ENCODE data around the gene KMT5C.

Gene KMT5C

DNA sequence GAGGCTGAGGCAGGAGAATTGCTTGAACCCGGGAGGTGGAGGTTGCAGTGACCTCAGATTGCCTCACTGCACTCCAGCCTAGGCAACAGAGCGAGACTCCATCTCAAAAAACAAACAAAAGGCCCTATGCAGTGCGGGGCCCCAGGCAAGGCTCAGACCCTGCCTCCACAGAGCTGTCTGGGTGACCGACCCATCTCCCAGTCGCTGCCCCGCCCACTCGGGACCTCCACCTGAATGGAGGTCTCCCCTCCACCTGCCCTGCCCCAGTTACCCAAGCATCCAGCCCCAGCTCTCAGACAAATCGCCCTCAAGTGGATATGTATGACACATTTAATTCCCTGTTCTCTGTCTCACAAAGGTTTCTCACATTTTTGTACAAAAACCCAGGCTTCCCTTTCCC is 25.6 kb downstream of the KMT5C start:
- no peak for DNase-seq (ENCODE audit: low read depth in 4 of 4, low spot score in 1 of 4)

DNA sequence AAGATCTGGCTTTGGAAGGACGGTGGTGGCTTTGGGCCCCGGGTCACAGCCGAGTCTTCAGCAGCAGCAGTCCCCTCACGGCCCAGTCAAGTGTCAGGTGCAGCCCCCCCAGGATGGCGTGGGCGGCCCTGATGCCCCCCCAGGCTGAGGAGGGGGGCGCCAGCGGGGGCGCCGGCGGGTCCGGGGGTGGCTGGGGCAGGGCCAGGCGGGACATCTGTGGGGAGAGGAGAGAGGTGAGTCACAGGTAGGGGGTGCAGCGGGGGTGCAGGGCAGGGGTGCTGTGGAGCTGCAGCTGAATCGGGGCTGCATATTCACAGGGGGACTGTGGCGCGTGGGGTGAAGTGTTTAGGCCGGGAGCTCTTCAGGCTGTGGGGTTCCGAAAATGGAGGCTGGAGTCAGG is 26.3 kb downstream of the KMT5C start:
- no peak for DNase-seq (ENCODE audit: low read depth in 4 of 4, low spot score in 1 of 4)

DNA sequence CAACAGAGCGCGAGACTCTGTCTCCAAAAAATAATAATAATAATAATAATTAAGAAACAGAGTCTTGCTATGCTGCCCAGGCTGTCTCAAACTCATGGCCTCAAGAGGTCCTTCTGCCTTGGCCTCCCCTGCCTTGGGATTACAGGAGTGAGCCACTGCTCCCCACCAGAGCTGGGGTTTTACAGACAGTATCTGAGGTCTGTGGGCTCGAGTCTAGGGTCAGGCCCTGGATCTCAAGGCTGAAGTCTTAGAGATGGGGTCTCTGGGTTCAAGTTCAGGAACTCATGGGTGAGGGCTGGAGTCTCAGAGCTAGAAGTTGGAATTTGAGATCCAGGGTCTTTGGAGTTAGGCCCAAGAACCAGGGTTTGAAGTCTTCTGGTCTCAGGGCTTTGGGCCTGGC is 27.1 kb downstream of the KMT5C start:
- no peak for DNase-seq (ENCODE audit: low read depth in 4 of 4, low spot score in 1 of 4)

DNA sequence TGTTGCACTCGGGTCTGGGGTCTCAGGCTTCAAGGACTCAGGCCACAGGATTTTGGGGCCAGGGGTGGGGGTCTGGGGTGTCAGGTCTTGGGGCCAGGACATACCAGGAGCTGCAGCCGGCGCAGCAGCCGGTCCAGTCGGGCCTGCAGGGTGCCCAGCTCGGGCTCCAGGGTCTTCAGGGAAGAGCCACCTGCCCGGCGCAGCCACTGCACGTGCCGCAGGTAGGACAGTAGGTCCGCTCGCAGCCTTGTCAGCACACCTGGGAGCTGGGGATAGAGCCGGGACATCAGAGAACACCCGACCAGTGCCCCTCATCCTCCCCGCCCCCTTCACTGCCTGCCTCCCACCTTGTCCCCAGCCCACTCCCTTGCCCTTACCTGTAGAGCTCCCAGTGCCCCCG is 28.4 kb downstream of the KMT5C start:
- no peak for DNase-seq (ENCODE audit: low read depth in 4 of 4, low spot score in 1 of 4)

DNA sequence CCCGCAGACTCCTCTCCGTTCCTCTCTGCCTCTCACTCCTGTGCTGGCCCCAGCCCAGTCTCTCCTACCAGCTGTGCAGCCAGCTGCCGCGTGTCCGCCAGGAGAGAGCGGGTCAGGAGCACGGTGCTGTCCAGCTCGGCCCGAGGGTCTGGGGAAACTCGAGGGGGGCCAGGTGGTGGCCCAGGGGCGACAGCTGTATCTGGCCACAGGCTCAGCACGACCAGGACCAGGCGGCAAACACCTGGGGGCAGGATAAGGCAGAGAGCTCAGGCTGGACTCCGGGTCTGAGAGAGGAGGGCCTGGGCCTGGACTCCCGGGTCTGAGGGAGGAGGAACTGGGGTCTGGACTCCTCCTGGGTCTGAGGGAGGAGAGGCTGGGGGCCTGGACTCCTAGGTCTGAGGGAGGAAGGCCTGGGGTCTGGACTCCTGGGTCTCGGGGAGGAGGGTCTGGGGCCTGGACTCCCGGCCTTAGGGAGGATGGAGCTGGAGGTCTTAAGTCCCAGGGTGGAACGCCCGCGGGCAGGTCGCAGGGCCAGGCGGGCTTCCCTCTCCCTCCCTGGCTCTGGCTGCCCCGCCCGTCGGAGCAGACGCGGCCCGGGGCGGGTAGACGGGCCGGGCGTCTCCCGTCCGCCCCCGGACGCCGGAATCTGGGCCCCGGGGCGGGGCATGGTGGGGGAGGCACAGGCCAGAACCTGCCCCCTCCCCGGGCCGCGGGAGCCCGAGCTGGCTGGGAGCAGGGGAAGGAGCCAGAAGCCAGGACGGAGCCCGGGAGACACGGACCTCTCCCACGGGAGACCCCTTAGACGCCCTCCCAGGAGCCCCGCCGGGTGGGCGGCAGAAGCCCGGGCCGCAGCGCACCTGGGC is 29.3 kb downstream of the KMT5C start:
- no peak for DNase-seq (ENCODE audit: low read depth in 4 of 4, low spot score in 1 of 4)

DNA sequence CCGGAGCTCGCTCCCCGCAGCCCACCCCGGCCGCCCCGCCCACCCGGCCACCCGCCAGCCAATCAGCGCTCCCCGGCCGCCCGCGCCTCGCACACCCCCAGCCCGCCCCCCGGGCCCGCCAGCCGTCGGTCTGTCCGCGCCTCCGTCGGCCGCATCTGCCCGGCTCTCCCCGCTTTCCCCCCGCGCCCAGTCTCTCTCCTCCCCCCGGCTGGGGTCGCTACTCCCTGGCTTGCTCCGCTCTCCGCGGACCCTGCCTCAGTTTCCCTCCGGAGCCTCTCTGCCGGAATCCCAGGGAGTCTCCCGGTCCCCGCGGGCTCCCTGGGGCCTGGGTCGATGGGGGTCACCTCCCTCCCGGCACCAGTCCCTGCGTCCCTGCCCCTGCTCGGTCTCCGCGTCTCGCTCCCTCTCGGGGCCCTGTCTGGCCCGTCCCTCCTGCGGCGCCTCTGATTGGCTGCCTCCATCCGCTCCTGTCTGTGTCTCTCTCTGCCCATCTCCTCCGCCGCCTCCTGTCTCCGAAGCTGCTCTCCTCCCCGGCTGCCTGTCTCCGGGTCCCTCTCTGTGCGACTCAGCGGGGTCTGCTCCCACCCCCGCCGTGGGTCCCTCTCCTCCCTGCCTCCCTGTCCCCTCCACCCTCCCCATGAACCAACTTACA is 30.1 kb downstream of the KMT5C start:
- no peak for DNase-seq (ENCODE audit: low read depth in 4 of 4, low spot score in 1 of 4)

DNA sequence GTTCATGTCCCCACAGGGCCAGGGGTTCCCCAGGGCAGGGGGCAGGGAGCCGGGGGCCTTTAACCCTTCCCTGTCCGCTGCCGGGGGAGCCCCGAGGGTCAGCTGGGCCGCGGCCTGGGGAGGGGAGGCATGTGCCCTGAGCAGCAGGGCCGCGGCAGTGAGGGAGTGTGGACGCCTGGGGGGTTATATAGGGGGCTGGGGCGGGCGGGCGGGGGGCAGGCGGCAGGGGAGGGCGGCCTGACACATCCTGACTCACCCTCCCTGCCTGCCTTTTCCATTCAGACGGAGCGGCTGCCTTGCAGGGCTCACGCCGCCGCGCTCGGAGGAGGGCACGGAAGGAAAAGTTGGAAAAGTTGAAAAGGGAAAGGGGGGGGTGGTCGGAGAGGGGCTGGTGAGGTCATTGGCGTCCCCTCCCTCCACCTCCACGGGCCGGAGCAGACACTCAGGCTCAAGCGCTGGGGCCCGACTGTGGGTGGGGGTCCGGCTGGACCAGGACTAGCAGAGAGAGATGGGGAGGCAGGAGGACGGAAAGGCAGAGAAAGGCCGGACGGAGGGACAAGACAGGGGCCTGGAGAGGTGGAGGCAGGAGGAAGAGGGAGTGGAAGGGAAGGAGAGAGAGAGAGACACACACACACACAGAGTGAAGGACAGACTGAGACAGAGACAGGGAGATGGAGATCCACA is 30.8 kb downstream of the KMT5C start, which contains the start of gene IL11:
Gene IL11 (minus strand): TSS at position 159 of the 684 bp plus-strand sequence. CDS start 153 bp downstream, at position 6.
- no peak for DNase-seq (ENCODE audit: low read depth in 4 of 4, low spot score in 1 of 4)

DNA sequence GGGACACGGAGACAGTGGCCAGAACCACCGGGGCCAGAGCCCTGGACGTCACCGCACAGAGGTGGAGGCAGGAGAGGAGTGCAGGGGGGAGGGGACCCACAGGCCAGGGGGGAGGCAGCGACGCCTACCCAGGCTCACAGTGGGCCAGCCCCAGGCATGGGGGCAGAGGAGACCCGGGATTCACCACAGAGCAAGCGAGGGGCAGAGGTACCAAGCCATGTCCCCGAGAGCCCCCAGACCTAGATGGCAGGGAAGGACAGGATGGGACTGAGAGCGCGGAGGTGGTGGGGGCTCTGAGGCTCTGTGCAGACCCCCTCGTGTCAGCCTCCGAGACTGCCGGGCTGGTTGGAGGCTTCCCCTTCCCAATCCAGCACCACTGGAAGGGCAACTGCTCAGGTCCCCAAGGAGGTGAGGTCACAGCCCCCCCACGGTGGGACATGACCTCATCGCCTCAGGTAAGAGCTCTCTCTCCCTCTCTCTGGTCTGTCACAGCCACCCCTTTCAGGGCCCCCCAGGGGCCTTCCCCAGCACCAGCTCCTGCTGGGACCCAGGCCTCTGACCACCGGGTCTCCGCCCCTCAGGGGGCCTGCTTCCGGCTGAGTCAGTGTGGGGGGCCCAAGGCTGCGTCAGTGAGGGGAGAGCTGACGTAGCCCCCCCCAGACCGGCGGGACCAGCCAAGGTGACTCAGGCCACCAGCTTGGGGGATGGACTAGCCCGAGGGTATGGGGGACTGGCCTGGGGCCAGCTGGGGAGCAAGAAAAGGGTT is 32.8 kb downstream of the KMT5C start:
- no peak for DNase-seq (ENCODE audit: low read depth in 4 of 4, low spot score in 1 of 4)

DNA sequence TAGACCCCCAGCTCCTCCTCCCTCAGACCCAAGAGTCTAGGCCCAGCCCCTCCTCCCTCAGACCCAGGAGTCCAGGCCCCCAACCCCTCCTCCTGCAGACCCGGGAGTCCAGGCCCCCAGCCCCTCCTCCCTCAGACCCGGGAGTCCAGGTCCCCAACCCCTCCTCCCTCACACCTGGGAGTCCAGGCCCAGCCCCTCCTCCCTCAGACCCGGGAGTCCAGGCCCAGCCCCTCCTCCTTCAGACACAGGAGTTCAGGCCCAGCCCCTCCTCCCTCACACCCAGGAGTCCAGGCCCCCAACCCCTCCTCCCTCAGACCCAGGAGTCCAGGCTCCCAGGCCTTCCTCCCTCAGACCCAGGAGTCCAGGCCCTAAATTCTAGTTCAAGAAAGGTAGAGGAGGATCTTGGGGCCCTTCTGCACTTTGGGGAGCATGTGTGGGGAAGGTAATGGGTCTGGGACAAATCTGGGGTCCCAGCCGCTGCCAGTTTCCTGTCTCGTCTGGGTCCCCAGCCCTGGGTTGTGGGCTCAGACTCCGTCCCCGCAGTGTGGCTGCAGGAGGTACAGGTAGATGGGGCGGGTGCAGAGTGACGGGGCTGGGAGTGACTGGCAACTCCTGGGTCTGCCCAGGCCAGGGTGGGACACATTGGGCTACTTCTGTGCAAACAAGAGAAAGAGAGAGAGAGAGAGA is 33.8 kb downstream of the KMT5C start:
- no peak for DNase-seq (ENCODE audit: low read depth in 4 of 4, low spot score in 1 of 4)

DNA sequence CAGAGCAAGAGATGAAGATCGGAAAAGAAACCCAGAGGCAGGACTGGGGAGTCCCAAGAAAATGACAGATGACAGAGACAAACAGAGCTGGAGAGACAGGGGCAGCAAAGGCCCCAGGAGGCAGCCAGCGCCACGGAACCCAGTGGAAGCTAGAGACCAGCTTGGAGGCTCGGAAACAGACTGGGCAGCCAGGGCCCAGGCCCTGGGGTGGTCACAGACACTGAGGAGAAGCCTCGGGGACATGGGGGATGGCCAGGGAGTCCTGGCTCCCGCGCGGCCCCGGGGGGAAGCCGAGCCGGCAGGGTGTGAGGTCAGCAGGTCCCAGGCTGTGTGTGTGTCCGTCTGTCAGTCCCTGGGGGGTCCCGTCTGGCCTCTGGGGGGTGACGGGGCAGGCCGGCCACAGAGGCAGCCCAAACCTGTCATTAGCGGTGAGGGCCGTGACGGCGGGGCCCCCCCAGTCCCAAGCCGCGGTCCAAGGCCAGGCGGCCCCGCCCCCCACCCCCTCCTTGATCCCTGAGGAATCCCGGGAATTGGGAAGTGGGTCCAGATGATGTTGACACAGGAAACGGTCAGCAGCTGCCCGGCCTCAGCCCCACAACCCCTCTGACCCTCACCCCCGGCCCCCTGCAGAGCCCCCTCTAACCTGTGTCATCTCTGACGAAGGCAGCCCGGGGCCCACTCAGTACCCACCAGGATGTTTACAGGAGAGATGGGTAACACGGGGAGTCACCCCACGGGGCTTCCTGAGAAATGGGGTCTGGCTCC is 34.5 kb downstream of the KMT5C start:
- DNase-seq (ENCODE audit: low read depth in 4 of 4, low spot score in 1 of 4): no peak

DNA sequence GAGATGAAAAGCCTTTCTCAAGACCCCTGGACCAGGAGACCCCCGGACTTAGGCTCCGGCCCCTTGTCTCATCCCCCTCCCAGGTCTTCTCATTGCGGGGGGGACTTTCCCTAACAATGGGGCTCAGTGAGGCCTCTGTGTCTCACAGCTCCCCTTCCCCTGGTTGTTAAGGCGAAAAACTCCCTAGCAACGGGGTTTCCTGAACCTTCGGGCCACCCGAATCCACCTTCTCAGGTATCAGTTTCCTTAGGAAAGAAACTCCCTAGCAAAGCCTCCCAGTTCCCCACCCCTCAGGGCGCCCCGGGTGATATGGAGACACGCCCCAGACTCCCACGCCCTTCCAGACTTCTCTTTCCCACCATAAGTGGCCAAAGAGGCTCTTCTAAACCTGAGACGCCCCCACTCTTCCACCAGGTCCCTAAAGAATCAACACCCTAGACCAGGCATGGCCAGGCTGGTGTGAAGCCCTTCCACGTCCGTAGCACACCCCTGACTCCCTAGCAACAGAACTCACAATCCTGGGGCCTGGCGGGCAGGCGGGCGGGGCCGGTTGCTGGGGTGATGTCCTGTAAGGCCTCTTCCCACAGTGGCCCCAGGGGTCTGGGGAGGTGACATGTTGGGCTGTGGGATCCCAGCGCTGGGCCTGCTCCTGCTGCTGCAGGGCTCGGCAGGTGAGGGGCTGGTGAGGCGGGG is 36.7 kb downstream of the KMT5C start, which contains the start of gene TMEM190:
Gene TMEM190 (plus strand): TSS at position 586 of the 693 bp plus-strand sequence. CDS start 28 bp downstream, at position 614.
- no peak for DNase-seq (ENCODE audit: low read depth in 4 of 4, low spot score in 1 of 4)

DNA sequence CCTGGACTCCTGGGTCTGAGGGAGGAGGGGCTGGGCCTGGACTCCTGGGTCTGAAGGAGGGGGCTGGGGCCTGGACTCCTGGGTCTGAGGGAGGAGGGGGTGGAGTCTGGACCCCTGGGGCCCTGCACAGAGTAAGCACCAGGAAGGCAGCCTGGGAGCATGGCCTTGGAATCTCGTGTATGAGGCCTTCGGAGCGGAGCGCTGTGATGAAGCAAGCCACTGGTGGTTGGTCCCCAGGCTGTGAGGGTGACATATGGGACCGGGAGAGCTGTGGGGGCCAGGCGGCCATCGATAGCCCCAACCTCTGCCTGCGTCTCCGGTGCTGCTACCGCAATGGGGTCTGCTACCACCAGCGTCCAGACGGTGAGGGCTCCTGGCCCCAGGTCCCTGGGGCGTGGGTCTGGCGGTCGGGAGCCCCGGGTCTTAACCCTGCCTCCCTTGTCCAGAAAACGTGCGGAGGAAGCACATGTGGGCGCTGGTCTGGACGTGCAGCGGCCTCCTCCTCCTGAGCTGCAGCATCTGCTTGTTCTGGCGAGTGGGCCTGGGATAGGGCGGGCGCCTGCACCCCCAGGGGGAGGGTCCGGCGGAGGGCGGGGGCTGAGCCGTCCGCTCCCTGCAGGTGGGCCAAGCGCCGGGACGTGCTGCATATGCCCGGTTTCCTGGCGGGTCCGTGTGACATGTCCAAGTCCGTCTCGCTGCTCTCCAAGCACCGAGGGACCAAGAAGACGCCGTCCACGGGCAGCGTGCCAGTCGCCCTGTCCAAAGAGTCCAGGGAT is 37.9 kb downstream of the KMT5C start:
- no peak for DNase-seq (ENCODE audit: low read depth in 4 of 4, low spot score in 1 of 4)

DNA sequence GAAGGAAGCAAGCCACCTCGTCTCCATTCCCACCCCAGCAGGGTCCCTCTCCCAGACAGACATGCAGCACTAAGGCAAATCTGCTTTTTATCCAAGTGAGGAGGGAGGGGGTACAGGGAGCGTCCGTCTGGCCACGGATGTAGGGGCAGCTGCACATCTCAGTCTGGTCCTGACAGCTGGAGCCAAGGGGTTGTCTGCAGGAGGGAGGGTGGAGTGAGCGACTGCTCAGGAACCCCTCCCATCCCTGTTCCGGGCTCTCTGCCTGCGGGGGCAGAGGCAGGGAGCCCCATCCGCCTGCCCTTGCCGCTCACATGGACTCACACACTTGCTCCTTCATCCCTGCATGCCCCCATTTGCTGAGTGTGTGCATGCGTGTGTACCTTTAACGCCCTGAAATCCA is 39.5 kb downstream of the KMT5C start:
- no peak for DNase-seq (ENCODE audit: low read depth in 4 of 4, low spot score in 1 of 4)

DNA sequence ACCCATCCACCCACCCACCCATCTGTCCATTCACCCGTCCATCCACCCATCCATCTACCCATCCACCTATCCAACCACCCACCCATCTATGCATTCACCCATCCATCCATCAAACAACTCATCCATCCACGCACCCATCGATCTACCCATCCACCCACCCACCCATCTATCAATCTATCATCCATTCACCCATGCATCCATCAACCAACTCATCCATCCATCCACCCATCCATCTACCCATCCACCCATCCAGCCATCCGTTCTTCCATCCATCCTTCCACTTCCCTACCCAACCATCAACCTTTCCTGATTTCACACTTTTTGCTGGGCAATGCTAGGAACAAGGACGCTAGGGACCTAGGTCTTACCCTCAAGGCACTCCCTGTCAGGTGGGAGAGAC is 42.3 kb downstream of the KMT5C start:
- no peak for DNase-seq (ENCODE audit: low read depth in 4 of 4, low spot score in 1 of 4)

DNA sequence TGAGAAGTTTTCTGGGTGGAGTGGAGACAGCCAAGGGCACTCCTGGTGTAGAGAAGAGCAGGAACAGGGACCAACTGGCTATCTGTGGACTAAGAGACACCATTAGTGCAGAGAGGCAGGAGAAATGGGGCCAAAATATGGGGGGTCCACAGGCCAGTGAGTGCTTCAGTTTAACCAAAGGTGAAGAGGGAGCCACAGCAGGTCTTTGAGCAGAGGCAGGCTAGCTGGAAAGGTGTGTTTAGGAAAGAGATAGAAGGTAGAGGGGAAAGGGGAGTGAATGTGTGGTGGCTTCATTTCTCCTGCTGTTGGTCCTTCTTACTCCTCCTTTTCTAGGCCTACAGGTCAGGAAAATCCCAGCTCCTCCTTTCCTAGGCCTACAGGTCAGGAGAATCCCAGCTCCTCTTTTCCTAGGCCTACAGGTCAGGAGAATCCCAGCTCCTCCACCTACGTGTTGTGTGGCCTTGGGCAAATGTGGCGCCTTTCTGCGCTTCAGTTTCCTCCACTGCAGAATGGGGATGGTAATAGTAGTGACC is 42.9 kb downstream of the KMT5C start:
- no peak for DNase-seq (ENCODE audit: low read depth in 4 of 4, low spot score in 1 of 4)

DNA sequence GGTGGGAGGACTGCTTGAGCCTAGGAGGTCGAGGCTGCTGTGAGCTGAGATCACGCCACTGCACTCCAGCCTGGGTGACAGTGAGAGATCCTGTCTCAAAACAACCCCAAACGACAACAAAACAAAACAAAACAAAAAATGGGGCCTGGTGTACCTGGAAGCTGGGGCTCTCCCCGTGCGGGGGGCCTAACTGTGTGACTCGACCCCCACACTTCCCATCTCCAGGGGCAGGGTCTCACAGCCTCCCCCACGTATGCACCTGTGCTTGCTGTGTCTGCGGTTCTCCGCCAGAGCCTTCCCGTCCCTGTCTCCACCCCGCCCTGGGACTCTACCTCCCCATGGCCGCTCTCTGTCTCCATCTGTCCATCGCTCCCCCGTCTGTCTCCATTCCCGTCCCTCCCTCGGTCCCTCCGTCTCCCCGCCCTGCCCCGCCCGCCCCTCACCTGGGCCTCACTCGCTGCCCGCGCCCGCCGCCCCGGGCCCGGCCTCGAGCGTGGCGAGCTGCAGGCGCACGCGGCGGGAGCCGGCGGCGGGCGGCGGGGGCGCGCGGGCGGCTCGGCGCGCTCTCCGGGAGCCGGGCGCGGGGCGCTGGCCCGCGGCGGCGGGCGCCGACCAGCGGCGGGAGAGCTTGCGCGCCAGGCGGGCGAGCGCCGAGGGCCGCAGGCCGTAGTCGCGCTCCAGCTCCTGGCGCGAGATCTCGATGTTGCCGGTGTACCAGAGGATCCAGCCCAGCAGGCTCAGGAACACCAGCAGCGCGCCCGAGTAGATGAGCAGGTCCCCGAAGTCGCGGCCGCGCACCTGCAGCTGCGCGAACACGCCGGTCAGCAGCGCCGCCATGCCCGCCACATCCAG is 43.8 kb downstream of the KMT5C start:
- DNase-seq (ENCODE audit: low read depth in 4 of 4, low spot score in 1 of 4): peak in 1 of 4 experiments; percentile 42
